ENCODE measurements around the gene DOCK1. TPM values are rescaled to one million over a fixed set of nuclear protein-coding genes. Genes with fewer than 3 reads are reported as not detected.

The DOCK1 gene
- total and polyA plus RNA-seq, 2 experiments from 2014 or later = 22.8 to 45.6 TPM

DNA sequence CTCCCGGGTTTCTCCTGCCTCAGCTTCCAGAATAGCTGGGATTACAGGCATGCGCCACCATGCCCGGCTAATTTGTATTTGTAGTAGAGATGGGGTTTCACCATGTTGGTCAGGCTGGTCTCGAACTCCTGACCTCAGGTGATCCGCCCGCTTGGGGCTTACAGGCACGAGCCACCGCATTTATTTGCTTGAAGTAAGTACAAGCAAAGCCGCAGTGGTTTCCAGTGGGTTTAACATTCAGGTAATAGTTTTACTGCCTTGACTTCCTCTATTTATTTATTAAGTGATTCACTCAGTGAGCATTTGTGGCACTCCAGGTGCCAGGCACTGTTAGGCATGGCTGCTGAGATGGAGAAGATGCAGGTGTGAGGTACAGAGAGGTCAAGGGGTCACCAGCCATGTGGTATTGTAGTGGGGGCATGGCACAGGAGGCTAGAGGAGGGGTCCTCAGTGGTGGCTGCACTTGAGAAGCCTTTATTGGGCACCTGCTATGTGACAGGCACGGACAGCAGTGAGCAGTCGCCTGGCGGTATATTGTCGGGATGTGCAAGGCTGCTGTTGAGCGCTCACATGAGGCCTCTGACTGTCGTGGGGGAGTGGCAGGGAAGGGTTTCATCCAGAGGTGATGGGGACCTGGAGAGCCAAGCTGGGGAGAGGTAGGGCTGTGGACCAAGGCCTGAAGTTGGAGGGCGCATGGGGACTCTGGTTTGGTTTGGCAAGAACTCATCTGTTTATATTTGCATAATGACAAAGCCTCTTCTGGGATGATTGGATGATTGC, 54.9 kb downstream of the DOCK1 start:
- TF ChIP-seq EZH2phosphoT487 (IDR thresholded peaks at IDR 0.05; ENCODE audit: insufficient read depth, low read depth) (no peak), EZH2 (IDR thresholded peaks at IDR 0.05; ENCODE audit: insufficient read depth, poor library complexity, severe bottlenecking) (no peak)
- DNase-seq = no peak
- H3K27me3 ChIP-seq (replicated peaks; ENCODE audit: insufficient read depth) = no peaks in the 10 kb centered on the region
- H3K36me3 ChIP-seq (ENCODE audit: low read depth) = no peaks in the 10 kb centered on the region
- H4K20me1 ChIP-seq (ENCODE audit: insufficient read depth) = peaks cover 4% of the 10 kb centered on the region; the same call in 1 of the 2 replicates
- no peak overlapping the region for H3K27ac ChIP-seq
- H3K79me2 ChIP-seq (ENCODE audit: insufficient read depth) = peaks cover 98% of the 10 kb centered on the region
- H3F3A ChIP-seq (ENCODE audit: insufficient read depth) = no peaks in the 10 kb centered on the region
- no peaks in the 10 kb centered on the region for H3K9me2 ChIP-seq (ENCODE audit: insufficient read depth)
- no peak overlapping the region for H2AFZ ChIP-seq
- no peaks in the 10 kb centered on the region for H3K9me3 ChIP-seq (ENCODE audit: low read depth)
- 94 to 97% methylated on average over 16 of the region's 16 CpGs for WGBS, 2 experiments (ENCODE audit: low coverage in 1 of 2, low lambda C conversion rate in 2 of 2, missing lambda C conversion rate in 2 of 2)
- H3K4me3 ChIP-seq = no peak overlapping the region
- in situ Hi-C loops (cut with MboI) = no loop called here
- H3K4me2 ChIP-seq (ENCODE audit: unreplicated experiment) = no peak overlapping the region
- H3K4me1 ChIP-seq (ENCODE audit: insufficient read depth) = no peaks in the 10 kb centered on the region
- H3K9ac ChIP-seq = no peak overlapping the region

DNA sequence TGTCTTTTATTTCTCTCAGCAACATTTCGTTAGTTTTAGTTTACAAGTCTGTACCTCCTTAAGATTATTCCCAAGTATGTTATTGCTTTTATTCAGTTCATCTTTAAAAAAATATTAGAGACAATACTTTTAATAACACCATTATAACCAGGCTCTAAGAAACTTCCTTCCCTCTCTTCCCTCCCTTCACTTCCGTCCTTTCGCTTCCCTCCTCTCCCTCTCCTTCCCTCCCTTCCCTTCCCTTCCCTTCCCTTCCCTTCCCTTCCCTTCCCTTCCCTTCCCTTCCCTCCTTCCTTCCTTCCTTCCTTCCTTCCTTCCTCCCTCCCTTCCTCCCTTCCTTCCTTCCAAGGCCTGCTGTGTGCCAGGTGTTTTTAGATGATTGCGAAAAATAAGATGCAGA, 58.1 kb downstream of the DOCK1 start:
- Histone ChIP-seq H3K36me3 (ENCODE audit: low read depth) (no peaks in the 10 kb centered on the region), H4K20me1 (ENCODE audit: insufficient read depth) (peaks cover 4% of the 10 kb centered on the region; the same call in 1 of the 2 replicates), H3F3A (ENCODE audit: insufficient read depth) (no peaks in the 10 kb centered on the region), H3K79me2 (ENCODE audit: insufficient read depth) (peaks cover 98% of the 10 kb centered on the region), H2AFZ (no peak overlapping the region), H3K4me1 (ENCODE audit: insufficient read depth) (no peaks in the 10 kb centered on the region), H3K27ac (no peak overlapping the region), H3K9me3 (ENCODE audit: low read depth) (no peaks in the 10 kb centered on the region), H3K9ac (no peak overlapping the region), H3K27me3 (replicated peaks; ENCODE audit: insufficient read depth) (no peaks in the 10 kb centered on the region), H3K4me3 (no peak overlapping the region), H3K4me2 (ENCODE audit: unreplicated experiment) (no peak overlapping the region), H3K9me2 (ENCODE audit: insufficient read depth) (no peaks in the 10 kb centered on the region)
- DNase-seq = no peak
- TF ChIP-seq EZH2phosphoT487 (IDR thresholded peaks at IDR 0.05; ENCODE audit: insufficient read depth, low read depth) = no peak
- TF ChIP-seq EZH2 (IDR thresholded peaks at IDR 0.05; ENCODE audit: insufficient read depth, poor library complexity, severe bottlenecking) = no peak
- WGBS, 2 experiments (ENCODE audit: low coverage in 1 of 2, low lambda C conversion rate in 2 of 2, missing lambda C conversion rate in 2 of 2) = 81 to 92% methylated on average over 4 of the region's 4 CpGs
- in situ Hi-C loops (cut with MboI) = no loop called here

DNA sequence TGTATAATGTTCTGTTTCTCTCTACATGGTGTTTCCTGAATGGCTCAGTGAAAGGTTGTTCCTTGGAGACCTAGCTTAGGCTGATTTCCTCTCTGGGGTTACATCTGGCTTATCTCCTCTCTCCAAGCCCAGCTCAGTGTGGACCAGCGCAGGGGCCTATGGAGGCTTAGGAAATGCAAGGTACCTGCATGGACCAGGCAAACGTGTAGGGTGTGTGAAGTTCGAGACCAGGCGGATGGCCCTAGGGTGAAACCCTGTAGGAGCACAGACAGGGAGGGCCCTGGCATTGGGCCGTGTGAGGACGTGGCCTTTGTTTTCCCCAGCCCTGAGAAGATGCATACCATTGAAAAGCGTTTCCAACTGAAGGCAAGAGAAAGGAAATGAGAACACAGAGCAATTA, 59.0 kb downstream of the DOCK1 start:
- no peaks in the 10 kb centered on the region for H3K36me3 ChIP-seq (ENCODE audit: low read depth)
- H3K4me3 ChIP-seq = no peak overlapping the region
- no peak overlapping the region for H3K4me2 ChIP-seq (ENCODE audit: unreplicated experiment)
- no peaks in the 10 kb centered on the region for H3K4me1 ChIP-seq (ENCODE audit: insufficient read depth)
- WGBS, 2 experiments (ENCODE audit: low coverage in 1 of 2, low lambda C conversion rate in 2 of 2, missing lambda C conversion rate in 2 of 2) = 74 to 81% methylated on average over 7 of the region's 7 CpGs
- peaks cover 4% of the 10 kb centered on the region; the same call in 1 of the 2 replicates for H4K20me1 ChIP-seq (ENCODE audit: insufficient read depth)
- peaks cover 98% of the 10 kb centered on the region for H3K79me2 ChIP-seq (ENCODE audit: insufficient read depth)
- no peaks in the 10 kb centered on the region for H3K27me3 ChIP-seq (replicated peaks; ENCODE audit: insufficient read depth)
- H2AFZ ChIP-seq = no peak overlapping the region
- DNase-seq = no peak
- no peaks in the 10 kb centered on the region for H3K9me2 ChIP-seq (ENCODE audit: insufficient read depth)
- H3K9me3 ChIP-seq (ENCODE audit: low read depth) = no peaks in the 10 kb centered on the region
- no peaks in the 10 kb centered on the region for H3F3A ChIP-seq (ENCODE audit: insufficient read depth)
- H3K9ac ChIP-seq = no peak overlapping the region
- in situ Hi-C loops (cut with MboI) = no loop called here
- H3K27ac ChIP-seq = no peak overlapping the region
- no peak for TF ChIP-seq EZH2 (IDR thresholded peaks at IDR 0.05; ENCODE audit: insufficient read depth, poor library complexity, severe bottlenecking)
- TF ChIP-seq EZH2phosphoT487 (IDR thresholded peaks at IDR 0.05; ENCODE audit: insufficient read depth, low read depth) = no peak

DNA sequence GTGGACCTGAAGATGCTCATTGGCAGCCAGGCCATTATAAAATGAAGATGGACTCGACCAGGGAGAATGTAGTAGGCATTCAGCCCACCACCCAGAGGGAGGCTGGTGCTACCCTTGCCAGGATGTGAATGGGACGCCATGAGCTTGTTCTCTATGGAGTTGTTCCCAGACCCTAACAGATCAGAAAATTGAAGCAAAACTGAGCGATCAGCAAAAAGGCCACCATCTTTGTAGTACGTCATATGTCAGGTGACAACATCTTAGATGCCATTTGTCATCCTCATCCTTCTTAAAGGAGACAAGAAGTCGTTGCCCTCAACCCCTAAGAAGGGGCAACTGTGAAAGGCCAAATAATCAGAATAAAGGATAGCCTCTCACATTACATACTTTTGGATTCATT, 61.7 kb downstream of the DOCK1 start:
- Histone ChIP-seq H3F3A (ENCODE audit: insufficient read depth) (no peaks in the 10 kb centered on the region), H3K9me2 (ENCODE audit: insufficient read depth) (no peaks in the 10 kb centered on the region), H4K20me1 (ENCODE audit: insufficient read depth) (peaks cover 4% of the 10 kb centered on the region; the same call in 1 of the 2 replicates), H3K27me3 (replicated peaks; ENCODE audit: insufficient read depth) (no peaks in the 10 kb centered on the region), H3K9ac (no peak overlapping the region), H3K4me3 (no peak overlapping the region), H3K36me3 (ENCODE audit: low read depth) (no peaks in the 10 kb centered on the region), H3K4me2 (ENCODE audit: unreplicated experiment) (no peak overlapping the region), H3K27ac (no peak overlapping the region), H3K79me2 (ENCODE audit: insufficient read depth) (peaks cover 97% of the 10 kb centered on the region), H3K9me3 (ENCODE audit: low read depth) (no peaks in the 10 kb centered on the region), H3K4me1 (ENCODE audit: insufficient read depth) (no peaks in the 10 kb centered on the region), H2AFZ (no peak overlapping the region)
- DNase-seq = no peak
- in situ Hi-C loops (cut with MboI) = no loop called here
- WGBS, 2 experiments (ENCODE audit: low coverage in 1 of 2, low lambda C conversion rate in 2 of 2, missing lambda C conversion rate in 2 of 2) = 93 to 97% methylated on average over 5 of the region's 5 CpGs
- no peak for TF ChIP-seq EZH2phosphoT487 (IDR thresholded peaks at IDR 0.05; ENCODE audit: insufficient read depth, low read depth)
- TF ChIP-seq EZH2 (IDR thresholded peaks at IDR 0.05; ENCODE audit: insufficient read depth, poor library complexity, severe bottlenecking) = no peak
